Measurements from ENCODE around the gene ITGA6.

The ITGA6 gene

DNA sequence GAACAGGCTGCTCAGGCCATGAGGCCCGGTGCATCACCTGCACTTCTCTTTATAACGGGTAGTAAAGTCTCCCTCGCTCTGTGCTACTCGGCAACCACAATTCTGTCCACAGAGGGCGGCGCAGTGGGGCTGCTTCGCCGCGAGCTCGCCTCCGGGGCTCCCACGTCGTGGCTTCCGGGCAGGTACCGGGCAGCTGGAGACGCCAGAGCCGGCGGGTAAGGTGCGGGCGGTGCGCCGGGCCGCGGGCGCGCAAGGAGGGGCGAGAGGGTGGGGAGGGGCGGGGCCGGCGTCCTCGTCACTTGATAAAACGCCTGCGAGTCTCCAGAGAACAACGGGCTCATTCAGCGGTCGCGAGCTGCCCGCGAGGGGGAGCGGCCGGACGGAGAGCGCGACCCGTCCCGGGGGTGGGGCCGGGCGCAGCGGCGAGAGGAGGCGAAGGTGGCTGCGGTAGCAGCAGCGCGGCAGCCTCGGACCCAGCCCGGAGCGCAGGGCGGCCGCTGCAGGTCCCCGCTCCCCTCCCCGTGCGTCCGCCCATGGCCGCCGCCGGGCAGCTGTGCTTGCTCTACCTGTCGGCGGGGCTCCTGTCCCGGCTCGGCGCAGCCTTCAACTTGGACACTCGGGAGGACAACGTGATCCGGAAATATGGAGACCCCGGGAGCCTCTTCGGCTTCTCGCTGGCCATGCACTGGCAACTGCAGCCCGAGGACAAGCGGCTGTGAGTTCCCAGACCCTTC, at the start of gene ITGA6:
Gene ITGA6 (plus strand): TSS at position 331 of the 734 bp plus-strand sequence.
- peak; percentile 30 for DNase-seq
- no peaks in the 10 kb centered on the region for H3K36me3 ChIP-seq (replicated peaks)
- no peak within 1 kb of the TSS for H3K27ac ChIP-seq
- TF ChIP-seq, protein P1, sequence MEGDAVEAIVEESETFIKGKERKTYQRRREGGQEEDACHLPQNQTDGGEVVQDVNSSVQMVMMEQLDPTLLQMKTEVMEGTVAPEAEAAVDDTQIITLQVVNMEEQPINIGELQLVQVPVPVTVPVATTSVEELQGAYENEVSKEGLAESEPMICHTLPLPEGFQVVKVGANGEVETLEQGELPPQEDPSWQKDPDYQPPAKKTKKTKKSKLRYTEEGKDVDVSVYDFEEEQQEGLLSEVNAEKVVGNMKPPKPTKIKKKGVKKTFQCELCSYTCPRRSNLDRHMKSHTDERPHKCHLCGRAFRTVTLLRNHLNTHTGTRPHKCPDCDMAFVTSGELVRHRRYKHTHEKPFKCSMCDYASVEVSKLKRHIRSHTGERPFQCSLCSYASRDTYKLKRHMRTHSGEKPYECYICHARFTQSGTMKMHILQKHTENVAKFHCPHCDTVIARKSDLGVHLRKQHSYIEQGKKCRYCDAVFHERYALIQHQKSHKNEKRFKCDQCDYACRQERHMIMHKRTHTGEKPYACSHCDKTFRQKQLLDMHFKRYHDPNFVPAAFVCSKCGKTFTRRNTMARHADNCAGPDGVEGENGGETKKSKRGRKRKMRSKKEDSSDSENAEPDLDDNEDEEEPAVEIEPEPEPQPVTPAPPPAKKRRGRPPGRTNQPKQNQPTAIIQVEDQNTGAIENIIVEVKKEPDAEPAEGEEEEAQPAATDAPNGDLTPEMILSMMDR (IDR thresholded peaks at IDR 0.05; ENCODE audit: low read depth, low read length, missing control alignments), result no peak
- H3K4me3 ChIP-seq (ENCODE audit: low read depth, low read length), result peak within 1 kb of the TSS; percentile 64
- in situ Hi-C loops (cut with HindIII; ENCODE audit: low pct_ligation_motif_present, low sequenced_read_pairs), result loop anchor here (25.0 kb wide), 1 partner anchor 240 kb away; no protein-coding TSS in a partner anchor
- no peaks in the 10 kb centered on the region for H3K27me3 ChIP-seq (replicated peaks)

DNA sequence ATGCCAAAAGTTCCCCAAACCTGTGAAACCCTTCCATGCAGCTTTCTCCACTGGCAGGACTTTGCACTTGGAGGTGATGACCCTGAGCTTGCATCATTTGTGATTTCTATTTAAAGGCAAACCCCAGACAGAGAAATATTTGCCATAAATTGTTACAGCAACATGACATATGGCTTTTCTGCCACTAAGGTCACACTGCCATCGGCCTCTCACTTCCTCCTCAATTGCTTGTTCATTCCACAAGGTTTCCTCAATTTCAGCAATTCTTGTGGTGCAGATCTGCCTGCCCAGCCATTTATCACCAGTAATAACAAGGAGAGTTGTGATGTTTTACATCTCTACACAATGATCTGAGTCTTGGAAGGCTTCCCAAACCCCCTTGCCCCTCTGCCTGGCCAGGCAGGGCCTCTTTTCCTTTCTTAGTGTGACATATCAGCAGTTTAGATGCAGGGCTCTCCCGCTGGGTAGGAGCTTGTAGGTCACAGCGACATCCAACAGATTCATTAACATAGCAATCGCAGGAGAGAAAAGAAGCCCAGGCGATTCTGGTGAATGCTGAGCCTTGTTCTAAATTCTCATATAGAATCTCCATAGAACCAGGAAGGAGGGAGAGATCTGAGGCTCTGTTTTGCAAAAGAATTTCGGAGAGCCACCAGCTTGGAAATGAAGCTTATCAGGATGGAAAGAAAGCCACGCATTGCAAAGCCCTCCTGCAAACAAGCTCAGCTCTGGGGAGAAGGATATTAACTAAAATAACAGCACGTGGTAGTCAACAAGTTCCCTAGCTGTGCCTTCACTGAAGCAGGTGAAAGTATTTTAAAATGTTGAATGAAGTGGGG, 46.7 kb upstream of the ITGA6 start:
- H3K4me3 ChIP-seq (ENCODE audit: low read depth, low read length), result no peak overlapping the region

DNA sequence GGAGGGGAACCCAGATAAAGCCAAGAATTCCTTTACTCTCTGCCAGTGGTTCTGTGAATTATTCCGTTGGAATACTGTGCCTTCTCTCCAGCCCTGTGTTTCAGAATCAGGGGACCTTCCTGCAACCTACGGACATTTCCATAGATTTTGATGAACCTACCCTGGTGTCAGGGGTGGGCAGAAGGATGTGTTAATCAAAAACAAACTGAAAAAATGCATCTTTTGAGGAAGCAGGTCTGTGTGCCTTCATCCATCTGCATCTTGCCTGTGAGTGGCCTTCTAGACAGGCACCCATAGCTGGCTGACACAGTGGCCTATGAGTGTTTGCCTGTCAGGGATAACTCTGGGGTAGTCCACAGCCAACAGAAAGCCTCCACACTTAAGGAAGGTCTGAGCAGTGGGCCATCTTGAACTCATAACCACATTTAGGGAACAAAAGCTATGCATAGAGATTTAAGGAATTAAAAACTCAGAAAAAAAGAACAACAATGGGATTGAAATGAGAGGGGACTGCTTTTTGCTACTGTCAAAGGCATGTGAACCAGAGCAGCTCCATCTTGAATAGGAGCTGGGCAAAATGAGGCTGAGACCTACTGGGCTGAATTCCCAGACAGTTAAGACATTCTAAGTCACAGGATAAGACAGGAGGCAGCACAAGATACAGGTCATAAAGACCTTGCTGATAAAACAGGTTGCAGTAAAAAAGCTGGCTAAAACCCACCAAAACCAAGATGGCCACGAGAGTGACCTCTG, 45.9 kb upstream of the ITGA6 start:
- DNase-seq, result no peak
- Histone ChIP-seq H3K4me3 (ENCODE audit: low read depth, low read length) (no peak overlapping the region), H3K27me3 (replicated peaks) (no peaks in the 10 kb centered on the region), H3K36me3 (replicated peaks) (no peaks in the 10 kb centered on the region), H3K27ac (no peak overlapping the region)
- in situ Hi-C loops (cut with HindIII; ENCODE audit: low pct_ligation_motif_present, low sequenced_read_pairs), result no loop called here
- TF ChIP-seq, protein P1 (IDR thresholded peaks at IDR 0.05; ENCODE audit: low read depth, low read length, missing control alignments), result no peak

More for the DNA sequence above, 46.7 kb upstream of the ITGA6 start:
- Histone ChIP-seq H3K27ac (no peak overlapping the region), H3K27me3 (replicated peaks) (no peaks in the 10 kb centered on the region), H3K36me3 (replicated peaks) (no peaks in the 10 kb centered on the region)
- DNase-seq, result no peak
- in situ Hi-C loops (cut with HindIII; ENCODE audit: low pct_ligation_motif_present, low sequenced_read_pairs), result no loop called here
- TF ChIP-seq, protein P1 (IDR thresholded peaks at IDR 0.05; ENCODE audit: low read depth, low read length, missing control alignments), result no peak

DNA sequence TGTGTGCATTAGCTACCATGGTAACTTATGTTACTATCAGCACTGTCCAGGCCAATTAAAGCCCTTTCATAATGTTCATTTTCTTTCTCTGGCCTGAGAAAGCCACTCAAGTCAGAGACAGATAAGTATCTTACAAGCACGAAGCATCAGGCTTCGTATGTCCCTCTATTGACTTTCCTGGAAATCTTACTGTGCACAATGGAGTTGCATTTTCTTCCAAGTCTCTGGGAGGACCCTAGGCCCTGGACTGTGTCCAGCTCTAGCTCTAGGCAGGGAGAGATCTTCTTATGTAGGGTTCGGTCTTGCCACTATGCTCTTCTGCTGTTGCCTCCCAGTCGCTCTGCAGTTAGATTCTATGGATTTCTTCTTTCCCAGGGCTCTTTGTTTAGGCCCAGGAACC, 40.0 kb upstream of the ITGA6 start:
- H3K4me3 ChIP-seq (ENCODE audit: low read depth, low read length), result no peak overlapping the region
- no peaks in the 10 kb centered on the region for H3K36me3 ChIP-seq (replicated peaks)
- no peak for DNase-seq
- TF ChIP-seq, protein P1 (IDR thresholded peaks at IDR 0.05; ENCODE audit: low read depth, low read length, missing control alignments), result no peak
- no peaks in the 10 kb centered on the region for H3K27me3 ChIP-seq (replicated peaks)
- H3K27ac ChIP-seq, result no peak overlapping the region
- in situ Hi-C loops (cut with HindIII; ENCODE audit: low pct_ligation_motif_present, low sequenced_read_pairs), result no loop called here

DNA sequence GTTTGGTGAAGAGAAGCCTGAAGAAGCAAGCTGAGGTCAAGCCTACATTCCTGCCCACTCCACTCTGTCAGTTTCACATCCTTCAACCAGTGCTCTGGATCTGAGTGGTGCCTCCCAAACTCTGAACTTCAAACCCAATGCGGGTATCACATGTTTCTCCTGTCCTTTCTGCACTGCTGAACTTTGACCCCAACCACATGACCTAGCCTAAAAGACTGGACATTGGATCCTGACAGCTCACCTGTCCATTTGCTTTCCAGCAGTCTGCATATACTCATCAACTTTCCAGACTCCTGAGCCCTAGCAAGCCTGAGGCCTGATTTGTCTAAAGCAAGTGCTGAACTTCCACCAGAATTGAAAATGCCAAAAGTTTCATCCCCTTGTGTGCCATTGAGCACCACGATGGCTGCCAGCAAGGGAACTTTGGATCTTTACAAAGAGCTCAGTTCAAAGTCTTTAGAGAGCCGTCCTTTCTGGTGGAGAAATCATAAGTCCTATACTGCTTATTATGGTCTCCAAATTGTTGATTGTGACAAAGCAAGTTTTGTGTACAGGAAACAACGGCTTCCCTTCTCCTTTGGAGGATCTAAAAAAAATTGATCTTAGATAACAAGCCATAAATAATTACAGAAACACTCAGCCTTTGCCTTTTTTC, 37.6 kb upstream of the ITGA6 start:
- no peak overlapping the region for H3K27ac ChIP-seq
- TF ChIP-seq, protein P1 (IDR thresholded peaks at IDR 0.05; ENCODE audit: low read depth, low read length, missing control alignments), result no peak
- H3K36me3 ChIP-seq (replicated peaks), result no peaks in the 10 kb centered on the region
- no peak for DNase-seq
- in situ Hi-C loops (cut with HindIII; ENCODE audit: low pct_ligation_motif_present, low sequenced_read_pairs), result no loop called here
- no peaks in the 10 kb centered on the region for H3K27me3 ChIP-seq (replicated peaks)
- no peak overlapping the region for H3K4me3 ChIP-seq (ENCODE audit: low read depth, low read length)

All from brain microvascular endothelial cell (primary cell).